ENCODE data around the gene TUBA4A. TPM values are rescaled to one million over a fixed set of nuclear protein-coding genes. Genes with fewer than 3 reads are reported as not detected.

Gene TUBA4A
- total and polyA plus RNA-seq, 9 donors: 7.9 to 53.6 (median 16.5) TPM

GRCh38 chr2:219278655-219279150 lies 25.0 kb upstream of the TUBA4A start:
- TF ChIP-seq EP300 (IDR thresholded peaks at IDR 0.05): no peak
- TF ChIP-seq POLR2A (IDR thresholded peaks at IDR 0.05): no peak
- TF ChIP-seq CTCF (IDR thresholded peaks at IDR 0.05): no peak
- Histone ChIP-seq H3K4me3 (peak overlapping the region; percentile 30), H3K27me3 (no peaks in the 10 kb centered on the region), H3K27ac (peak overlapping the region; percentile 98), H3K36me3 (no peaks in the 10 kb centered on the region), H3K4me1 (ENCODE audit: insufficient read depth) (peaks cover 8% of the 10 kb centered on the region), H3K9me3 (no peaks in the 10 kb centered on the region)
- no peak for DNase-seq
- intact Hi-C loops (cut with DNase I): loop anchor here in 2 of 4 donors (2.0 to 10.0 kb wide), 3 partner anchors 16 to 246 kb away; partner anchors contain the start of gene DNPEP (in 1 of the 2)
- WGBS, 3 donors: 10 to 13% (median 12%) methylated on average over 9 of the region's 9 CpGs

- H3K4me3 ChIP-seq: no peak overlapping the region
- TF ChIP-seq EP300 (IDR thresholded peaks at IDR 0.05): no peak
- peak; percentile 92 to 97 (median 96) for TF ChIP-seq CTCF (IDR thresholded peaks at IDR 0.05)
- peak; percentile 24 for TF ChIP-seq POLR2A (IDR thresholded peaks at IDR 0.05)
- intact Hi-C loops (cut with DNase I): loop anchor here in 2 of 4 donors (2.0 to 10.0 kb wide), 3 partner anchors 17 to 247 kb away; partner anchors contain the start of gene DNPEP (in 1 of the 2)
- no peaks in the 10 kb centered on the region for H3K36me3 ChIP-seq
- no peaks in the 10 kb centered on the region for H3K27me3 ChIP-seq
- peaks cover 8% of the 10 kb centered on the region for H3K4me1 ChIP-seq (ENCODE audit: insufficient read depth)
- H3K9me3 ChIP-seq: no peaks in the 10 kb centered on the region
- WGBS, 3 donors: 22 to 24% (median 23%) methylated on average over 25 of the region's 25 CpGs
- H3K27ac ChIP-seq: peak overlapping the region; percentile 98
- peak; percentile 71 to 87 (median 83) for DNase-seq
These were observed 24.3 kb upstream of the TUBA4A start for GRCh38 chr2:219277703-219278654.

- Histone ChIP-seq H3K36me3 (no peaks in the 10 kb centered on the region), H3K27me3 (no peaks in the 10 kb centered on the region), H3K27ac (no peak overlapping the region), H3K9me3 (no peaks in the 10 kb centered on the region), H3K4me1 (ENCODE audit: insufficient read depth) (peaks cover 8% of the 10 kb centered on the region), H3K4me3 (no peak overlapping the region)
- TF ChIP-seq CTCF (IDR thresholded peaks at IDR 0.05) (no peak), POLR2A (IDR thresholded peaks at IDR 0.05) (no peak), EP300 (IDR thresholded peaks at IDR 0.05) (no peak)
- intact Hi-C loops (cut with DNase I): loop anchor here in 2 of 4 donors (10.0 kb wide), 1 partner anchor 250 kb away; no protein-coding TSS in a partner anchor
- DNase-seq: no peak
- 21 to 29% (median 22%) methylated on average over 6 of the region's 6 CpGs for WGBS, 3 donors
These were observed 20.7 kb upstream of the TUBA4A start for GRCh38 chr2:219274361-219274921.

GRCh38 chr2:219273937-219274336 lies 20.2 kb upstream of the TUBA4A start:
- H3K27ac ChIP-seq: no peak overlapping the region
- intact Hi-C loops (cut with DNase I): loop anchor here in 2 of 4 donors (10.0 kb wide), 1 partner anchor 251 kb away; no protein-coding TSS in a partner anchor
- WGBS, 3 donors: 75 to 82% (median 77%) methylated on average over 3 of the region's 3 CpGs

More at GRCh38 chr2:219273937-219274336, 20.2 kb upstream of the TUBA4A start:
- TF ChIP-seq POLR2A (IDR thresholded peaks at IDR 0.05) (no peak), EP300 (IDR thresholded peaks at IDR 0.05) (no peak), CTCF (IDR thresholded peaks at IDR 0.05) (no peak)
- no peaks in the 10 kb centered on the region for H3K36me3 ChIP-seq
- no peaks in the 10 kb centered on the region for H3K27me3 ChIP-seq
- H3K4me3 ChIP-seq: no peak overlapping the region
- H3K4me1 ChIP-seq (ENCODE audit: insufficient read depth): peaks cover 8% of the 10 kb centered on the region
- DNase-seq: no peak
- no peaks in the 10 kb centered on the region for H3K9me3 ChIP-seq
